Karpas-422 (cell line): ENCODE measurements around the gene CDK5RAP1. TPM values are rescaled to one million over a fixed set of nuclear protein-coding genes. Genes with fewer than 3 reads are reported as not detected.
"Not testable (repeated sequence)": the region's sequence is repeated elsewhere in the genome, so short reads cannot be mapped to it uniquely, and the experiment has no call there.

Experiments used
- DNase-seq: peaks from one replicate; pipeline ENCODE4 v3.0.0-alpha.2; 2015
- H2AFZ ChIP-seq: fragments of 200-600 bp; sonication (generic); 2 replicates; pipeline ENCODE4 v1.6.1; 2014; ENCODE audit warnings: antibody characterized with exemption, low read length, mixed read lengths
- H3K27ac ChIP-seq: fragments of 200-600 bp; sonication (generic); 2 replicates; pipeline ENCODE4 v1.5.1; 2014; ENCODE audit warnings: mild to moderate bottlenecking, low read length, moderate library complexity
- H3K27me3 ChIP-seq: fragments of 200-600 bp; sonication (generic); 2 replicates; pipeline ENCODE4 v1.6.1; 2014; ENCODE audit warnings: low read length, mixed read lengths
- H3K36me3 ChIP-seq: fragments of 200-600 bp; sonication (generic); 2 replicates; pipeline ENCODE4 v1.6.1; 2014; ENCODE audit warnings: low read length, mixed read lengths; ENCODE audit not compliant: insufficient read depth
- H3K4me1 ChIP-seq: fragments of 200-600 bp; sonication (generic); 2 replicates; pipeline ENCODE4 v1.6.1; 2014; ENCODE audit warnings: mild to moderate bottlenecking, low read length, mixed read lengths
- H3K4me2 ChIP-seq: fragments of 200-600 bp; sonication (generic); 2 replicates; pipeline ENCODE4 v1.6.1; 2014; ENCODE audit warnings: low read length, low read depth, mild to moderate bottlenecking; ENCODE audit not compliant: poor library complexity, severe bottlenecking
- H3K4me3 ChIP-seq: fragments of 200-600 bp; sonication (generic); 2 replicates; pipeline ENCODE4 v1.5.1; 2014; ENCODE audit warnings: mild to moderate bottlenecking, antibody characterized with exemption, low read length, mixed read lengths
- H3K79me2 ChIP-seq: fragments of 200-600 bp; sonication (generic); 2 replicates; pipeline ENCODE4 v1.6.1; 2014; ENCODE audit warnings: mild to moderate bottlenecking, low read length, mixed read lengths
- H3K9ac ChIP-seq: fragments of 200-600 bp; sonication (generic); 2 replicates; pipeline ENCODE4 v1.6.0; 2014; ENCODE audit warnings: low read length
- H3K9me2 ChIP-seq: fragments of 200-600 bp; sonication (generic), shearing (Covaris generic); replicated peaks from 2 replicates; pipeline ENCODE4 v1.6.0; 2014; ENCODE audit warnings: mild to moderate bottlenecking, low read length, moderate library complexity; ENCODE audit not compliant: insufficient read depth
- H3K9me3 ChIP-seq: fragments of 300-700, 200-600 bp; sonication (generic); 2 replicates; pipeline ENCODE4 v1.6.1; 2014; ENCODE audit warnings: low read length, mixed read lengths
- H4K20me1 ChIP-seq: fragments of 200-600 bp; sonication (generic); 2 replicates; pipeline ENCODE4 v1.6.1; 2014; ENCODE audit warnings: mild to moderate bottlenecking, antibody characterized with exemption, low read length, low read depth; ENCODE audit not compliant: insufficient read depth
- total RNA-seq: library from RNA; depleted of rRNA; stranded (reverse); fragments of >200 nt; shearing (Covaris generic); gene quantifications from 2 replicates; pipeline ENCODE4 v1.2.3, GENCODE V29; 2014; ENCODE audit warnings: low replicate concordance

The CDK5RAP1 gene
- total RNA-seq, 1 experiment from 2014 or later: 32.5 TPM

DNA sequence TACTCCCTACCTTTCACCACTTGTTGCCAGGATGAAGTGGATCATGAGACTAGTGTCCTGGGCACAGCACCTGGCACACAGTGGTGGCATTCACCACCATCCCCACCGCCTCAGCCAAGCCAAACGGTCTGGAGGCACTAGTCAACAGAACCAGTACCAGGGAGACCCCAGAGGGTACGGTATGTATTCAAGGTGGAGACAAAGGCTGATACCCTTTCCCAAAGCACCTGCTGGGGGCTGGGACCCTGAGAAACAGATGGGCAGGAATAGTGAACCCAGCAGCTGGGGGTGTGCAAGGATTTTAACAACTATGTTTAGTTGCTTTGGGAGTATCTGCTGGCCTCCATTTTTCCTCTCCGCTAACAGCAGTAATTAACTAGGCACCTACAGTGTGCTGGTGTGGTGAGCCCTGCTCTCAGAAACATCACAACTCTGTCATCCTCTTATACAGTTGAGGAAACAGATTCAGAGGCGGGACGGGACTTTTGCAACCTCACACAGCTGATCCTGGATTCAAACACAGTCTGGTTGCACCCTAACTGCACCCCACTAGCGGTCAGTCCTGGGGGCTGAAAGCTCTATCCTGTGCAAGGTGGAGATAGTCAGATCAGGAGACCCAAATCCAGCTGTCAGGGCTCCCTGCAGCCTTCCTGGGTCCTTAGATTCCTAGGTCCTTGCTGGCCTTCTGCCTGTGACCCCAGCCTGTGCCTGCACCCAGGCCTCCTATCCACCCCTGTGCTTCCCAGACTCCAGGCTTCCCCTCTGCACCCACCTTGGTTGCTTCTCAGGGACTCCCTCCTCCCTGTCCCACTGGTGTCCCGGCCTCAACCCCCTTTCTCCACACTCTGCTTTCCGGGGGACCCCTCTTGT, 41.1 kb upstream of the CDK5RAP1 start:
- Histone ChIP-seq H3K9me2 (no peaks in the 10 kb centered on the region), H3K27me3 (no peaks in the 10 kb centered on the region), H3K9me3 (no peaks in the 10 kb centered on the region), H3K9ac (peak overlapping the region; percentile 88), H3K4me1 (peaks cover 70% of the 10 kb centered on the region), H3K36me3 (peaks cover 7% of the 10 kb centered on the region), H2AFZ (no peak overlapping the region), H3K4me3 (peak overlapping the region; percentile 98), H3K27ac (peak overlapping the region; percentile 51), H4K20me1 (no peaks in the 10 kb centered on the region), H3K4me2 (peak overlapping the region; percentile 95), H3K79me2 (peaks cover 36% of the 10 kb centered on the region)
- DNase-seq: no peak

DNA sequence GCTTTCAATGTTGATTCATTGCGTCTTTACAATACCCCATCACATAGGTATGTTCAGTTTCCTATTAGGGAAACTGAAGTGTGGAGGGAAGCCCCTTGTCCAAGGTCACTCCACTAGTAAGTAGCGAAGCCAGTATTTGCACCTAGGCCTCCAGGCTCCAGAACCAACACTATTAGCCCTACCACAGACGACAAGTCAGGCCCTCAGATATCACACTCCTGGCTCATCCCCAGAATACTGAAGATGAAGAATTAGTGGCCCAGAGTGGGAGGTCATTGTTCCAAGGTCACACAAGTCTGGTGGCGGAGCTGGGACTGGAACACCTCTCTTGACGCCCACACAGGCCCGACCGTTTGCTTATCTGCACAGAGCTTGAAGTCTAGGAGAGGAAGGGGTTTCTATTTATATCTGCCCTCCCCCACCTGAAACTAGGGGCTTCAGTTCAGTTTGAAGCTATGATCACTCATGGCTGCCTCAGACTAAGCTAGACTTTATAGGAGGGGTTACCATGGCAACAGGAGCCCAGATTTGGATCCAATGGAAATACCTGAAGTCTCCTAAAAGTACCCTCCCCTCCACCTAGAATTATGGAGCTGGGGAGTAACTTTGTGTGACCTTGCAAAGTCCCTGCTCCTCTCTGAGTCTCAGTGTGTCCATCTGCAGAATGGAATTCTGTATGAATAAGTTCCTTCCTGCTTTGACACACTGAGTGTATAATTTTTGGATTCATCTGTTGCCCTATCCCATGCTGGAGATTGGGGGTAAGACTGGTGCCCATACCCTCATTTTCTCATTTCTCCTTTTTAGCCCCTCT, 40.0 kb upstream of the CDK5RAP1 start:
- no peak for DNase-seq
- Histone ChIP-seq H3K36me3 (peaks cover 8% of the 10 kb centered on the region), H3K9me2 (no peaks in the 10 kb centered on the region), H3K27me3 (no peaks in the 10 kb centered on the region), H3K9me3 (no peaks in the 10 kb centered on the region), H3K4me3 (peak overlapping the region; percentile 98), H3K79me2 (peaks cover 36% of the 10 kb centered on the region), H2AFZ (no peak overlapping the region), H3K4me1 (peaks cover 64% of the 10 kb centered on the region), H3K9ac (peak overlapping the region; percentile 88), H4K20me1 (no peaks in the 10 kb centered on the region), H3K27ac (peak overlapping the region; percentile 51), H3K4me2 (peak overlapping the region; percentile 95)

DNA sequence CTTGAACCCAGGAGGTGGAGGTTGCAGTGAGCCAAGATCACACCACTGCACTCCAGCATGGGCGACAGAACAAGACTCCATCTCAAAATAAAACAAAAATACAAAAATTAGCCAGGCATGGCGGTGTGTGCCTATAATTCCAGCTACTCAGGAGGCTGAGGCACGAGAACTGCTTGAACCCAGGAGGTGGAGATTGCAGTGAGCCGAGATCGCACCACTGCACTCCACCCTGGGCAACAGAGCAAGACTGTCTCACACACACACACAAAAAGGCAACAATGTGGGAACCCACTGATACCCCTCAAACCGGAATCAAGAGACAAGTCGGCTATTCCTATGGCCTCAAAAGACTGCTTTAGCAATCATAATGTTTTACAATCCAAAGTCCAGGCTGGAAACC, 39.2 kb upstream of the CDK5RAP1 start:
- not testable (repeated sequence) for H3K27me3 ChIP-seq, H3K9me2 ChIP-seq, DNase-seq, H4K20me1 ChIP-seq, H3K4me3 ChIP-seq, H2AFZ ChIP-seq, H3K9me3 ChIP-seq
- Histone ChIP-seq H3K4me2 (peak overlapping the region; percentile 95), H3K36me3 (peaks cover 10% of the 10 kb centered on the region), H3K4me1 (peaks cover 56% of the 10 kb centered on the region), H3K9ac (peak overlapping the region; percentile 88; the same call in 1 of the 2 replicates), H3K27ac (peak overlapping the region; percentile 51), H3K79me2 (peaks cover 36% of the 10 kb centered on the region)

DNA sequence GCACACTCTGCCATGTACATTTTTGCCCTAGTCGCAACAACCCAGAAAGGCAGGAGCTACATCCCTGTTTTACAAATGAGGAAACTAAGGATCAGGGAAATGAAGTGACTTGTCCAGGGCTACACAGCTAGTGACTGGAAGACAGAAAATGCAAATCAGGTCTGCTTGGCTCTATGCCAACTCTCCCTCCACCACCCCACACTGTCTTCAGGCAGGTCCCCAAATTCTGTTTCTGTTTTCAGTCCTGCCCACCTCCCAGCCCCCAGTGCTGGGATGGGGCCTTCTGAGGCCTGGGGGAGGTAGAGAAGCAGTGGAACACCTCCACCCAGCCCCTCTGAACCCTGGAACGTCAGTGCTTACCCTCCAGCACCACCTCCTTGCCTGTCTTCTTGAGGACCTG, 37.2 kb upstream of the CDK5RAP1 start:
- Histone ChIP-seq H3K27ac (peak overlapping the region; percentile 33), H3K79me2 (peaks cover 36% of the 10 kb centered on the region), H3K9me3 (no peaks in the 10 kb centered on the region), H4K20me1 (no peaks in the 10 kb centered on the region), H2AFZ (no peak overlapping the region), H3K9ac (peak overlapping the region; percentile 16; the same call in 1 of the 2 replicates), H3K4me1 (peaks cover 40% of the 10 kb centered on the region), H3K4me2 (peak overlapping the region; percentile 14), H3K27me3 (no peaks in the 10 kb centered on the region), H3K9me2 (no peaks in the 10 kb centered on the region), H3K4me3 (no peak overlapping the region), H3K36me3 (peaks cover 14% of the 10 kb centered on the region)
- DNase-seq: peak; percentile 75

DNA sequence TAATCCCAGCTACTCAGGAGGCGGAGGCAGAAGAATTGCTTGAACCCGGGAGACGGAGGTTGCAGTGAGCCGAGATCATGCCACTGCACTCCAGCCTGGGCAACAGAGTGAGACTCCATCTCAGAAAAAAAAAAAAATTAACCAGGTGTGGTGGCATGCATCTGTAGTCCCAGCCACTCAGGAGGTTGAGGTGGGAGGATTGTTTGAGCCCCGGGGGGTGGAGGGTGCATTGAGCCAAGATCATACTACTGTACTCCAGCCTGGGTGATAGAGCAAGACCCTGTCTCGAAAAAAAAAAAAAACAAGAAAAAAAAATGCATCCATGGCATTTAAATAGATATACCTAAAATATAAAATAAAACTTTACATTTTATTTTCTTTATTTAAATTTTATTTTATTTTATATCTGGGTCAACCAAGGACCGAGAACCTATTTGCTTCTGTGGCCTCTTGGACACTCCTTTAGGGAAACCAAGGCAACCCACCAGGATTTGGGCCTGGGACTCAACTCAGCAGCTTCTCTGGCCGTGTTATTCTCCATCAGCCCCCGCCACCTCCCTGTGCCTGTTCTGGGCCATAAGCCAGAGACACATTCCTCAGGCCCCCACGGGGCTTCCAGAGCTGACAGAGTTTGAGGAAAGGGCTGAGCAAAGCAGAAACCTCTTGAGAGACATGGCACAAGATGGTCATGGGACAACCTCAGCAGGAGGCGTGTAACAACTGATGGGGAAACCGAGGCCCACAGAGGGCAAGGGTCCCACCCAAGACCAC, 36.0 kb upstream of the CDK5RAP1 start:
- Histone ChIP-seq H3K9ac (no peak overlapping the region), H3K4me2 (no peak overlapping the region), H3K9me2 (no peaks in the 10 kb centered on the region), H3K27me3 (no peaks in the 10 kb centered on the region), H3K4me1 (peaks cover 34% of the 10 kb centered on the region), H3K9me3 (no peaks in the 10 kb centered on the region), H3K4me3 (no peak overlapping the region), H3K27ac (no peak overlapping the region), H4K20me1 (no peaks in the 10 kb centered on the region), H3K36me3 (peaks cover 16% of the 10 kb centered on the region), H2AFZ (no peak overlapping the region), H3K79me2 (peaks cover 28% of the 10 kb centered on the region)
- no peak for DNase-seq

DNA sequence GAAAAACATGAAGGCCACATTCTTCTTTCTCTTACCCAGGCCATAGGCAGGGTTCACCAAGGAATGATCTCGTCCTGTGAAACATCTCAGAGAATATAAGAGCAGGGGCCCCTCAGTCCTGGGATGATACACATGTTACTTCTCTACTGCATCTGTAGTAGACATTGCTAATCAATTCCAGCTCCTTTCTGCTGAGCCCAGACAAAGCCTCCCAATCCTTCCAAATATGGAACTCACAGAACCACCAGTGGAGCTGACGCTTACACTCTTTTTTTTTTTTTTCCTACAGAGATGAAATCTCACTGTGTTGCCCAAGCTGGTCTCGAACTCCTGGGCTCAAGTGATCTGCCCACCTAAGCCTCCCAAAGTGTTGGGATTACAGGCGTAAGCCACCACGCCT, 33.1 kb upstream of the CDK5RAP1 start:
- Histone ChIP-seq H3K9me2 (no peaks in the 10 kb centered on the region), H3K4me3 (no peak overlapping the region), H3K79me2 (peaks cover 12% of the 10 kb centered on the region; the same call in 1 of the 2 replicates), H3K27ac (no peak overlapping the region), H3K36me3 (peaks cover 19% of the 10 kb centered on the region), H3K27me3 (no peaks in the 10 kb centered on the region), H3K4me1 (peaks cover 13% of the 10 kb centered on the region), H3K4me2 (no peak overlapping the region), H3K9me3 (no peaks in the 10 kb centered on the region), H3K9ac (no peak overlapping the region), H2AFZ (no peak overlapping the region), H4K20me1 (no peaks in the 10 kb centered on the region)
- no peak for DNase-seq

DNA sequence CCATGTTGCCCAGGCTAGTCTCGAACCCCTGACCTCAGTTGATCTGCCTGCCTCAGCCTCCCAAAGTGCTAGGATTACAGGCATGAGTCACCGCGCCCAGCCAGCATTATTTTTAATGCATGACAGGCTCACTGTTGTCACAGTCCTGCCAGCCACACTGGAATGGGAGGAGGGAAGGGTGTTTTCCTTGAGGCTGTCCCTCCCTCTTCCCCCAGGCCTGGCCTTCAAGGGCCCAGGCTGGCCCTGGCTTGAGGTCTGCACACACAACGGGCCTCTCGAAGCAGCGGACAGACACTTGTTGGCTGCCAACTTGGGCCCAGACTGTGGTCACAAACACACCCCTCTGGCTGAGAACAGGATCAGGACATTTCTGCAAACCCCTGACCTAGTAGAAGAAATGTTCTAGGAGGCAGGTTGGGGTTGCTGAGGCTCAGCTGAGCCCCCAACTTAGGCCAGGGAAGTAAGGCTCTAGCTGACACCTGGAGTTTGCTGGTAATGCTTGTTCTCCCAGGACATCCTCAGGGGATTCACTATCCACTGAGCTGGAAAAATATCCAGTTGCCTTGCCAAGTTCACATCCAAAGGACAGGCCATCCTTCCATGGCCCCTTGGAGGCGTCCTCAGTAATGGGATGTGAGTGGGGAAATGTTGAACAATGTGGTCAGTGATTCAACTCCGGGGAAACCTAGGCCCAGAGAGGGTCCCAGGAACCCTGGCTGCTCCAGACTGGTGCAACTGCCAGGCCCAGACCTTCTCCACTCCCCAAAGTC, 32.3 kb upstream of the CDK5RAP1 start:
- Histone ChIP-seq H2AFZ (no peak overlapping the region), H3K27me3 (no peaks in the 10 kb centered on the region), H3K27ac (no peak overlapping the region), H3K4me3 (no peak overlapping the region), H3K4me2 (no peak overlapping the region), H4K20me1 (no peaks in the 10 kb centered on the region), H3K79me2 (peaks cover 7% of the 10 kb centered on the region; the same call in 1 of the 2 replicates), H3K4me1 (peaks cover 5% of the 10 kb centered on the region), H3K9me2 (no peaks in the 10 kb centered on the region), H3K9ac (no peak overlapping the region), H3K36me3 (peaks cover 19% of the 10 kb centered on the region), H3K9me3 (no peaks in the 10 kb centered on the region)
- no peak for DNase-seq
